Measurements from ENCODE around the gene BMPR1B. TPM values are rescaled to one million over a fixed set of nuclear protein-coding genes. Genes with fewer than 3 reads are reported as not detected.
A peak's percentile ranks its signal among the peaks of the same experiment; 100 is the strongest.

Gene BMPR1B
- total and polyA plus RNA-seq, 2 of the 4 experiments (the other 2 are of a cell fraction) = 0.24 to 0.90 TPM

DNA sequence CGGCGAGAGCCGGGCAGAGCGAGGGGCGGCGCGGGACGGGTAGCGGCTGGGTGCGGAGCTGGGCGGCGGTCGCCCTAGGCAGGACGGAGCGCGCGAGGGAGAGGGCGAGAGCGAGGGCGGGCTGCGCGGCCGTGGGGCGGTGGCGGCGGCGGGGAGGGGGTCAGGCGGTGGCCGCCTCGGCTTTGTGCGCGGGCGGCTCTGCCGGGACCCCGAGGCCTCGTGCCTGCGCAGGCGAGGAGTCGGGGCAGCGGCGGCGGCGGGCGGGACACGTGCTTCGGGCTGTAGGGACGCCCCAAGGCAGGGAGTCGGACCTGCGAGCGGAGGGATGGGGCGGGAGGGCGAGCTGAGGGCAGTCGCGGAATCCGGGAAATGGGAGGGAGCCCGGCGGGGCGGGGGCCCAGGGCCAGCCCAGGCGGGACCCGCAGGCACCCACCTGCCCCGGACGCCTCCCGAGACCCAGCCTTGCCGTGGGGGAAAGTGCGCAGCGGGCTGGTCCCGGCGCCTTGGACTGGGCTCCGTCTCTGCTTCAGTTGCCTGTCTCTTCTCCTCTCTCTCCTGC, 465 bp downstream of the BMPR1B start:
- H3K9ac ChIP-seq (ENCODE audit: low read depth, low read length) = no peak overlapping the region; the same call in 1 of the 2 replicates
- no peak for TF ChIP-seq CTCF (conservative IDR thresholded peaks at IDR 0.05; ENCODE audit: low read depth, low read length)
- TF ChIP-seq USF2 (IDR thresholded peaks at IDR 0.05; ENCODE audit: low read depth, low read length) = 0 out of 2 replicates have a peak, but pooled peaks have one; percentile 19
- H3K4me1 ChIP-seq (ENCODE audit: control insufficient read depth, insufficient read depth, low read length) = no peaks in the 10 kb centered on the region
- H3K36me3 ChIP-seq (ENCODE audit: control insufficient read depth, insufficient read depth, low read length) = no peaks in the 10 kb centered on the region
- H3K9me3 ChIP-seq (ENCODE audit: control insufficient read depth, insufficient read depth, low read length) = no peaks in the 10 kb centered on the region
- no peak overlapping the region for H2BK5ac ChIP-seq (ENCODE audit: low read depth, low read length, poor library complexity, severe bottlenecking)
- H2BK120ac ChIP-seq (ENCODE audit: low read depth, low read length) = peak overlapping the region; percentile 6; the same call in 1 of the 2 replicates
- no peak overlapping the region for H3K18ac ChIP-seq (ENCODE audit: low read depth, low read length)
- peak overlapping the region; percentile 42 for H3K4me3 ChIP-seq (ENCODE audit: insufficient read depth, low read depth, low read length)
- intact Hi-C loops (cut with micrococcal nuclease) (loop anchor here (1.0 to 5.0 kb wide), 3 partner anchors 123 to 367 kb away; no protein-coding TSS in a partner anchor), dilution Hi-C loops (cut with HindIII; ENCODE audit: low sequenced_read_pairs, unreplicated experiment) (no loop called here), in situ Hi-C loops (cut with MboI; ENCODE audit: low sequenced_read_pairs) (loop anchor here (25.0 kb wide), 1 partner anchor 354 kb away; no protein-coding TSS in a partner anchor)
- peak overlapping the region; percentile 84 for H2AFZ ChIP-seq (replicated peaks; ENCODE audit: low read length, poor library complexity)
- H2BK20ac ChIP-seq (ENCODE audit: low read depth, low read length) = no peak overlapping the region
- H3K56ac ChIP-seq (ENCODE audit: extremely low read depth, insufficient read depth, low read length) = peak overlapping the region; percentile 19; the same call in 1 of the 2 replicates
- no peak overlapping the region for H2AK9ac ChIP-seq (replicated peaks; ENCODE audit: low read depth, low read length, poor library complexity)
- no peaks in the 10 kb centered on the region for H3K79me1 ChIP-seq (ENCODE audit: low read depth in 1 of 2, low read length in 2 of 2)
- 0 out of 2 replicates have a peak overlapping the region, but pooled peaks have one; percentile 14 for H3K14ac ChIP-seq (replicated peaks; ENCODE audit: low read depth, low read length)
- H3K27me3 ChIP-seq (ENCODE audit: control insufficient read depth, insufficient read depth, low read length) = peaks cover 30% of the 10 kb centered on the region
- no TSS peak for BruUV-seq (replicated peaks)
- H3K23ac ChIP-seq (ENCODE audit: low read depth, low read length) = peak overlapping the region; percentile 33; the same call in 1 of the 2 replicates
- H4K20me1 ChIP-seq (ENCODE audit: insufficient read depth, low read length) = no peaks in the 10 kb centered on the region
- H3K4ac ChIP-seq (ENCODE audit: low read depth, low read length) = no peak overlapping the region
- H3K4me2 ChIP-seq (ENCODE audit: low read depth, low read length) = peak overlapping the region; percentile 56
- no peak overlapping the region; the same call in 1 of the 2 replicates for H3K27ac ChIP-seq (ENCODE audit: insufficient read depth, low read length)
- H4K5ac ChIP-seq (ENCODE audit: low read depth, low read length) = no peak overlapping the region
- H2BK15ac ChIP-seq (ENCODE audit: low read depth, low read length) = peak overlapping the region; percentile 63; the same call in 1 of the 3 replicates
- DNase-seq (no peak), ATAC-seq (ENCODE audit: low read depth) (peak; percentile 74)
- POLR2A ChIA-PET (ENCODE audit: unreplicated experiment) = no interaction called here
- CTCF ChIA-PET = no interaction called here
- no peaks in the 10 kb centered on the region for H3K9me1 ChIP-seq (ENCODE audit: insufficient read depth, low read length)
- H4K91ac ChIP-seq (ENCODE audit: insufficient read depth, low read depth, low read length) = no peak overlapping the region
- WGBS, 2 experiments (ENCODE audit: extremely low coverage in 2 of 2, insufficient read length in 1 of 2) = 1% methylated on average over 34 of the region's 69 CpGs; no CpG with 5 or more reads in 1 of the 2 experiments
- H2AK5ac ChIP-seq (ENCODE audit: low read depth, low read length) = no peak overlapping the region
- no peak overlapping the region; a peak in 1 of 4 replicates for H4K8ac ChIP-seq (ENCODE audit: low read depth in 2 of 2, low read length in 2 of 2)

All from IMR-90 (cell line).